ENCODE measurements around the gene TNFSF12. TPM values are rescaled to one million over a fixed set of nuclear protein-coding genes. Genes with fewer than 3 reads are reported as not detected.

TNFSF12 gene
- polyA plus RNA-seq, 3 donors: 37.7 to 98.3 (median 50.2) TPM

GRCh38 chr17:7557147-7557764, 8.4 kb downstream of the TNFSF12 start:
- peaks cover 4 to 11% of the 10 kb centered on the region in 2 donors for H3K36me3 ChIP-seq (replicated peaks in 1 of 2; ENCODE audit: control insufficient read depth in 1 of 2, insufficient read depth in 2 of 2, low read length in 2 of 2)
- peaks cover 0 to 8% (median 7%) of the 10 kb centered on the region in 3 donors for H3K27me3 Mint-ChIP-seq (ENCODE audit: low read depth in 3 of 3)
- peaks cover 78 to 85% of the 10 kb centered on the region in 2 donors for H3K4me1 ChIP-seq (ENCODE audit: control insufficient read depth in 1 of 2, insufficient read depth in 2 of 2, low read length in 2 of 2)
- H3K4me3 Mint-ChIP-seq: no peak overlapping the region
- peak overlapping the region in 1 of 3 experiments; percentile 91 for H3K4me3 ChIP-seq (replicated peaks in 1 of 3; ENCODE audit: low read depth in 2 of 3, low read length in 3 of 3)
- TF ChIP-seq CTCF (IDR thresholded peaks at IDR 0.05): no peak
- intact Hi-C loops (cut with micrococcal nuclease): no loop called here
- no peak overlapping the region for H2AFZ ChIP-seq (ENCODE audit: insufficient read depth, low read depth, low read length, poor library complexity, severe bottlenecking)
- peaks cover 0 to 3% (median 0%) of the 10 kb centered on the region in 7 donors for H3K9me3 Mint-ChIP-seq
- peak overlapping the region; percentile 90 for H3K4me2 ChIP-seq (replicated peaks; ENCODE audit: extremely low read depth, low read length, poor library complexity, severe bottlenecking)
- H3K36me3 Mint-ChIP-seq: peaks cover 35 to 44% of the 10 kb centered on the region in 2 donors
- H3K27ac Mint-ChIP-seq: peak overlapping the region; percentile 85 to 98 (median 95)
- peak overlapping the region; percentile 72 for H3K9ac ChIP-seq (ENCODE audit: insufficient read depth, low read length, poor library complexity, severe bottlenecking)
- H3K9me3 ChIP-seq (replicated peaks in 1 of 2; ENCODE audit: control insufficient read depth in 1 of 2, insufficient read depth in 1 of 2, low read length in 2 of 2): no peaks in the 10 kb centered on the region
- H3K4me1 Mint-ChIP-seq: peaks cover 74% of the 10 kb centered on the region
- H3K27ac ChIP-seq (ENCODE audit: low read depth in 1 of 2, low read length in 2 of 2): peak overlapping the region; percentile 90 to 92
- no peaks in the 10 kb centered on the region for H3K27me3 ChIP-seq (ENCODE audit: control insufficient read depth in 2 of 2, insufficient read depth in 2 of 2, low read length in 2 of 2)
- H4K20me1 ChIP-seq (ENCODE audit: insufficient read depth, low read length): peaks cover 18% of the 10 kb centered on the region
- H3K79me2 ChIP-seq (ENCODE audit: insufficient read depth, low read length): peaks cover 51% of the 10 kb centered on the region
- no peak for DNase-seq
- WGBS (ENCODE audit: insufficient coverage): 82% methylated on average over 17 of the region's 19 CpGs

GRCh38 chr17:7557775-7558543, 9.1 kb downstream of the TNFSF12 start:
- Mint-ChIP-seq H3K27ac (peak overlapping the region; percentile 93 to 98 (median 97)), H3K36me3 (peaks cover 35 to 50% of the 10 kb centered on the region in 2 donors), H3K9me3 (peaks cover 0 to 3% (median 0%) of the 10 kb centered on the region in 7 donors), H3K27me3 (ENCODE audit: low read depth in 3 of 3) (peaks cover 0 to 8% (median 7%) of the 10 kb centered on the region in 3 donors), H3K4me3 (peak overlapping the region; percentile 97 to 98), H3K4me1 (peaks cover 74% of the 10 kb centered on the region)
- Histone ChIP-seq H3K27me3 (ENCODE audit: control insufficient read depth in 2 of 2, insufficient read depth in 2 of 2, low read length in 2 of 2) (no peaks in the 10 kb centered on the region), H2AFZ (ENCODE audit: insufficient read depth, low read depth, low read length, poor library complexity, severe bottlenecking) (peak overlapping the region; percentile 70), H4K20me1 (ENCODE audit: insufficient read depth, low read length) (peaks cover 18% of the 10 kb centered on the region), H3K27ac (ENCODE audit: low read depth in 1 of 2, low read length in 2 of 2) (peak overlapping the region; percentile 90 to 92), H3K4me1 (ENCODE audit: control insufficient read depth in 1 of 2, insufficient read depth in 2 of 2, low read length in 2 of 2) (peaks cover 78 to 85% of the 10 kb centered on the region in 2 donors), H3K36me3 (replicated peaks in 1 of 2; ENCODE audit: control insufficient read depth in 1 of 2, insufficient read depth in 2 of 2, low read length in 2 of 2) (peaks cover 5 to 13% of the 10 kb centered on the region in 2 donors), H3K4me2 (replicated peaks; ENCODE audit: extremely low read depth, low read length, poor library complexity, severe bottlenecking) (peak overlapping the region; percentile 90), H3K4me3 (replicated peaks in 1 of 3; ENCODE audit: low read depth in 2 of 3, low read length in 3 of 3) (peak overlapping the region; percentile 69 to 100 (median 91)), H3K9ac (ENCODE audit: insufficient read depth, low read length, poor library complexity, severe bottlenecking) (peak overlapping the region; percentile 72), H3K9me3 (replicated peaks in 1 of 2; ENCODE audit: control insufficient read depth in 1 of 2, insufficient read depth in 1 of 2, low read length in 2 of 2) (no peaks in the 10 kb centered on the region), H3K79me2 (ENCODE audit: insufficient read depth, low read length) (peaks cover 58% of the 10 kb centered on the region)
- DNase-seq: peak; percentile 77 to 88 (median 79)
- no peak for TF ChIP-seq CTCF (IDR thresholded peaks at IDR 0.05)
- WGBS (ENCODE audit: insufficient coverage): 0% methylated on average over 18 of the region's 21 CpGs
- intact Hi-C loops (cut with micrococcal nuclease): no loop called here
